NCI-H1436 treated with DMSO at 0.1 percent for 48 hours (cell line): ENCODE results near the gene SPRR2F.
"Not testable (repeated sequence)": the region's sequence is repeated elsewhere in the genome, so short reads cannot be mapped to it uniquely, and the experiment has no call there.

Experiments used
- DNase-seq: peaks from one replicate; lab custom pipeline; 2025; lab: John Stamatoyannopoulos, UW

The SPRR2F gene

GRCh38 chr1:153113416-153113815, at the start of gene SPRR2F:
SPRR2F (minus strand) TSS chr1:153113516; CDS start chr1:153112733, 783 bp downstream.
- DNase-seq: no peak

GRCh38 chr1:153155541-153155940, 42.2 kb upstream of the SPRR2F start:
- no peak for DNase-seq

- DNase-seq: no peak
Observed at GRCh38 chr1:153152481-153152880, 39.2 kb upstream of the SPRR2F start.

- no peak for DNase-seq
Observed at GRCh38 chr1:153150846-153151245, 37.5 kb upstream of the SPRR2F start, which contains the start of gene SPRR2G. SPRR2G (minus strand) TSS chr1:153150890; CDS start chr1:153150110, 780 bp downstream.

GRCh38 chr1:153141377-153141776, 28.1 kb upstream of the SPRR2F start:
- no peak for DNase-seq

- no peak for DNase-seq
Observed at GRCh38 chr1:153140484-153140883, 27.2 kb upstream of the SPRR2F start.

GRCh38 chr1:153133743-153134142, 20.4 kb upstream of the SPRR2F start:
- DNase-seq: no peak

- DNase-seq: no peak
Observed at GRCh38 chr1:153133267-153133666, 20.0 kb upstream of the SPRR2F start.

- DNase-seq: not testable (repeated sequence)
Observed at GRCh38 chr1:153128688-153129087, 15.4 kb upstream of the SPRR2F start.

GRCh38 chr1:153127296-153127695, 14.0 kb upstream of the SPRR2F start:
- DNase-seq: no peak

GRCh38 chr1:153125536-153125935, 12.2 kb upstream of the SPRR2F start:
- DNase-seq: no peak

- not testable (repeated sequence) for DNase-seq
Observed at GRCh38 chr1:153123793-153124192, 10.5 kb upstream of the SPRR2F start.

GRCh38 chr1:153122831-153123421, 9.6 kb upstream of the SPRR2F start:
- peak; percentile 8 for DNase-seq

- DNase-seq: no peak
Observed at GRCh38 chr1:153120945-153121344, 7.6 kb upstream of the SPRR2F start.

GRCh38 chr1:153119491-153119971, 6.2 kb upstream of the SPRR2F start:
- DNase-seq: no peak

GRCh38 chr1:153115264-153115663, 1.9 kb upstream of the SPRR2F start:
- not testable (repeated sequence) for DNase-seq

- DNase-seq: not testable (repeated sequence)
Observed at GRCh38 chr1:153112454-153112853, 862 bp downstream of the SPRR2F start.

- no peak for DNase-seq
Observed at GRCh38 chr1:153100245-153100644, 13.1 kb downstream of the SPRR2F start.

- DNase-seq: no peak
Observed at GRCh38 chr1:153099461-153100045, 13.8 kb downstream of the SPRR2F start.

GRCh38 chr1:153095764-153096163, 17.6 kb downstream of the SPRR2F start:
- no peak for DNase-seq

- DNase-seq: no peak
Observed at GRCh38 chr1:153094426-153094825, 18.9 kb downstream of the SPRR2F start, which contains the start of gene SPRR2E. SPRR2E (minus strand) TSS chr1:153094526; CDS start chr1:153093751, 775 bp downstream.

GRCh38 chr1:153087652-153088051, 25.7 kb downstream of the SPRR2F start:
- no peak for DNase-seq

- DNase-seq: no peak
Observed at GRCh38 chr1:153081736-153082135, 31.6 kb downstream of the SPRR2F start.
